WTC11 (cell line): ENCODE results near the gene WSCD2. TPM values are rescaled to one million over a fixed set of nuclear protein-coding genes. Genes with fewer than 3 reads are reported as not detected.

Source experiments
- ATAC-seq: fragments of 200-7000 bp; cut with Tn5 transposase; 2 replicates; pipeline ENCODE4 v1.10.0; 2021; ENCODE audit warnings: mild to moderate bottlenecking, moderate library complexity
- CTCF ChIA-PET: fragments of 300-600 bp; sonication (Branson Sonifier 250); formaldehyde crosslinking; loops from one replicate; lab custom pipeline; 2021; ENCODE audit warnings: antibody characterized with exemption; lab: Charles Lee
- POLR2A ChIA-PET: fragments of 350-600 bp; sonication (Branson Sonifier 250); formaldehyde crosslinking; loops from one replicate; lab custom pipeline; 2021; ENCODE audit warnings: antibody characterized with exemption; lab: Charles Lee
- DNase-seq: peaks from one replicate; pipeline ENCODE4 v3.0.0; 2021; ENCODE audit warnings: low spot score
- H3K27ac Mint-ChIP-seq: 2 replicates; pipeline ENCODE4 v1.8.0; 2021; ENCODE audit warnings: mixed read lengths
- H3K27me3 Mint-ChIP-seq: 2 replicates; pipeline ENCODE4 v1.8.0; 2021; ENCODE audit warnings: low read depth, mild to moderate bottlenecking, moderate library complexity, mixed read lengths
- H3K36me3 Mint-ChIP-seq: 2 replicates; pipeline ENCODE4 v1.8.0; 2021; ENCODE audit warnings: mixed read lengths
- H3K4me1 Mint-ChIP-seq: 2 replicates; pipeline ENCODE4 v1.8.0; 2022; ENCODE audit warnings: mixed read lengths
- H3K4me3 Mint-ChIP-seq: 2 replicates; pipeline ENCODE4 v1.8.0; 2021; ENCODE audit warnings: mild to moderate bottlenecking, moderate library complexity, mixed read lengths
- H3K9me3 Mint-ChIP-seq: 2 replicates; pipeline ENCODE4 v1.8.0; 2021; ENCODE audit warnings: mixed read lengths
- ATF1 ChIP-seq: sonication (generic); formaldehyde crosslinking; IDR thresholded peaks from 2 replicates; pipeline ENCODE4 v1.8.1; 2023; ENCODE audit warnings: mild to moderate bottlenecking, moderate library complexity, missing genetic modification reagents
- CBFB ChIP-seq: sonication (generic); formaldehyde crosslinking; IDR thresholded peaks from 2 replicates; pipeline ENCODE4 v1.8.1; 2022; ENCODE audit warnings: mild to moderate bottlenecking, low read depth, missing genetic modification reagents
- ESRRA ChIP-seq: sonication (generic); formaldehyde crosslinking; IDR thresholded peaks from 2 replicates; pipeline ENCODE4 v1.8.1; 2022; ENCODE audit warnings: mild to moderate bottlenecking, missing genetic modification reagents, borderline replicate concordance
- FOXK1 ChIP-seq: sonication (generic); formaldehyde crosslinking; IDR thresholded peaks from 2 replicates; pipeline ENCODE4 v1.8.0; 2022; ENCODE audit warnings: mild to moderate bottlenecking, moderate library complexity, missing genetic modification reagents
- FOXP1 ChIP-seq: sonication (generic); formaldehyde crosslinking; IDR thresholded peaks from 2 replicates; pipeline ENCODE4 v1.8.0; 2022; ENCODE audit warnings: missing genetic modification reagents, mild to moderate bottlenecking, moderate library complexity, borderline replicate concordance
- GABPB1 ChIP-seq: sonication (generic); formaldehyde crosslinking; IDR thresholded peaks from 2 replicates; pipeline ENCODE4 v1.8.1; 2023; ENCODE audit warnings: mild to moderate bottlenecking, missing genetic modification reagents
- GRHL2 ChIP-seq: fragments of 250-450 bp; sonication (Bioruptor Pico); IDR thresholded peaks from 2 replicates; pipeline ENCODE4 v1.8.0; 2022; ENCODE audit warnings: mild to moderate bottlenecking, moderate library complexity; ENCODE audit not compliant: insufficient replicate concordance, severe bottlenecking
- IRF1 ChIP-seq: sonication (generic); formaldehyde crosslinking; IDR thresholded peaks from 2 replicates; pipeline ENCODE4 v1.8.0; 2023; ENCODE audit warnings: missing genetic modification reagents
- JAZF1 ChIP-seq: fragments of 250-450 bp; sonication (Bioruptor Pico); IDR thresholded peaks from 2 replicates; pipeline ENCODE4 v1.9.0; 2021; ENCODE audit warnings: moderate library complexity, mild to moderate bottlenecking, inconsistent platforms
- MAX ChIP-seq: sonication (generic); formaldehyde crosslinking; IDR thresholded peaks from 2 replicates; pipeline ENCODE4 v1.8.0; 2022; ENCODE audit warnings: mild to moderate bottlenecking, missing genetic modification reagents
- MYBL2 ChIP-seq: sonication (generic); formaldehyde crosslinking; IDR thresholded peaks from 2 replicates; pipeline ENCODE4 v1.8.1; 2023; ENCODE audit warnings: mild to moderate bottlenecking, moderate library complexity, missing genetic modification reagents
- NFE2L1 ChIP-seq: sonication (generic); formaldehyde crosslinking; IDR thresholded peaks from 2 replicates; pipeline ENCODE4 v1.8.1; 2023; ENCODE audit warnings: missing genetic modification reagents
- NFYB ChIP-seq: sonication (generic); formaldehyde crosslinking; conservative IDR thresholded peaks from 2 replicates; pipeline ENCODE4 v1.8.0; 2022; ENCODE audit warnings: low read depth, missing genetic modification reagents
- NR1H2 ChIP-seq: sonication (generic); formaldehyde crosslinking; IDR thresholded peaks from 2 replicates; pipeline ENCODE4 v1.9.0; 2021; ENCODE audit warnings: mild to moderate bottlenecking, moderate library complexity, missing genetic modification reagents
- NR3C1 ChIP-seq: sonication (generic); formaldehyde crosslinking; conservative IDR thresholded peaks from 2 replicates; pipeline ENCODE4 v1.8.1; 2023; ENCODE audit warnings: low read depth, mild to moderate bottlenecking, missing genetic modification reagents
- RORB ChIP-seq: fragments of 250-450 bp; sonication (Bioruptor Pico); IDR thresholded peaks from 2 replicates; pipeline ENCODE4 v1.9.0; 2021; ENCODE audit warnings: mild to moderate bottlenecking
- SMAD3 ChIP-seq: sonication (generic); formaldehyde crosslinking; IDR thresholded peaks from 2 replicates; pipeline ENCODE4 v1.8.0; 2022; ENCODE audit warnings: missing genetic modification reagents, mild to moderate bottlenecking, borderline replicate concordance
- SMAD4 ChIP-seq: sonication (generic); formaldehyde crosslinking; IDR thresholded peaks from 2 replicates; pipeline ENCODE4 v1.8.0; 2022; ENCODE audit warnings: mild to moderate bottlenecking, missing genetic modification reagents
- SOX15 ChIP-seq: fragments of 250-450 bp; sonication (Bioruptor Pico); IDR thresholded peaks from 2 replicates; pipeline ENCODE4 v1.9.0; 2021; ENCODE audit warnings: mild to moderate bottlenecking
- TEAD4 ChIP-seq: sonication (generic); formaldehyde crosslinking; IDR thresholded peaks from 2 replicates; pipeline ENCODE4 v1.8.0; 2022; ENCODE audit warnings: mild to moderate bottlenecking, missing genetic modification reagents
- ZBTB43 ChIP-seq: sonication (generic); formaldehyde crosslinking; IDR thresholded peaks from 2 replicates; pipeline ENCODE4 v1.8.1; 2023; ENCODE audit warnings: mild to moderate bottlenecking, missing genetic modification reagents
- ZMAT4 ChIP-seq: fragments of 250-450 bp; sonication (Bioruptor Pico); IDR thresholded peaks from 2 replicates; pipeline ENCODE4 v1.9.0; 2021; ENCODE audit warnings: mild to moderate bottlenecking
- ZNF219 ChIP-seq: sonication (generic); formaldehyde crosslinking; IDR thresholded peaks from 2 replicates; pipeline ENCODE4 v1.8.0; 2023; ENCODE audit warnings: missing genetic modification reagents, mild to moderate bottlenecking, borderline replicate concordance
- ZNF232 ChIP-seq: sonication (generic); formaldehyde crosslinking; IDR thresholded peaks from 2 replicates; pipeline ENCODE4 v1.8.0; 2022; ENCODE audit warnings: mild to moderate bottlenecking, missing genetic modification reagents
- ZNF416 ChIP-seq: fragments of 250-450 bp; sonication (Bioruptor Pico); IDR thresholded peaks from 2 replicates; pipeline ENCODE4 v1.9.0; 2021; ENCODE audit warnings: mild to moderate bottlenecking, inconsistent platforms
- ZNF512 ChIP-seq: sonication (generic); formaldehyde crosslinking; IDR thresholded peaks from 2 replicates; pipeline ENCODE4 v1.8.1; 2022; ENCODE audit warnings: missing genetic modification reagents, borderline replicate concordance
- ZNF671 ChIP-seq: fragments of 250-450 bp; sonication (Bioruptor Pico); IDR thresholded peaks from 2 replicates; pipeline ENCODE4 v1.8.0; 2021; ENCODE audit warnings: mild to moderate bottlenecking
- ZSCAN18 ChIP-seq: fragments of 250-450 bp; sonication (Bioruptor Pico); IDR thresholded peaks from 2 replicates; pipeline ENCODE4 v2.1.2; 2022; ENCODE audit warnings: mild to moderate bottlenecking, moderate library complexity
- total RNA-seq: library from RNA; stranded (reverse); gene quantifications from 3 replicates; pipeline ENCODE4 v1.2.3, GENCODE V29; 2021
- TF ChIP-seq, protein P1 (sequence below): sonication (generic); formaldehyde crosslinking; conservative IDR thresholded peaks from 2 replicates; pipeline ENCODE4 v1.8.1; 2022; ENCODE audit warnings: mild to moderate bottlenecking, missing genetic modification reagents

The WSCD2 gene
- total RNA-seq, 1 experiment from 2014 or later: 1.1 TPM

DNA sequence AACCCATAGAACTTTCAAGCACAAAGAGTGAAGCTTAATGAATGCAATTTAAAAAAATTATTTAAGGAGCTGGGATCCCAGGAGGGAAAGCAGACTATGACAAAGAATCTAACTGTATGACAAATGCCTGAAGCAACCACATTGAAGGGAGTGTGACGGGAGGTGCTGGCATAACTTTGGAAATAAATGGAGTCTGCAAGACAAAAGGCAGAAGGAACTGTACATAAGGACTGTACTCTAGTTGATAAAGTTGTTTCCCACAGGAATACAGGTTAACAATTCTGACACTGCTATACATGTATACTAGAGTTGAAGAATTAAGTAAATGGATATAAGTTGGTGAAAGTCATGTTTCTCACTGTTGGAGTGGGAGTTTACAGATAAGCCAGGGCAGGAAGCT, 41.2 kb upstream of the WSCD2 start:
- peaks cover 19% of the 10 kb centered on the region for H3K4me1 Mint-ChIP-seq
- H3K9me3 Mint-ChIP-seq: peaks cover 45% of the 10 kb centered on the region
- peaks cover 17% of the 10 kb centered on the region for H3K36me3 Mint-ChIP-seq
- ChIA-PET CTCF (interaction anchor here (0.9 kb wide), 1 partner anchor 150 kb away, joined by 3 read pairs; no protein-coding TSS in a partner anchor), POLR2A (no interaction called here)
- DNase-seq (no peak), ATAC-seq (no peak)
- no peak for TF ChIP-seq ZNF416 (CRISPR knock-in tag)
- TF ChIP-seq ZMAT4: no peak
- no peak for TF ChIP-seq ATF1 (CRISPR knock-in tag)
- TF ChIP-seq MYBL2 (CRISPR knock-in tag): no peak
- TF ChIP-seq GABPB1 (CRISPR knock-in tag): no peak
- TF ChIP-seq SMAD4 (CRISPR knock-in tag): no peak
- no peak for TF ChIP-seq ZBTB43 (CRISPR knock-in tag)
- no peak for TF ChIP-seq MAX
- TF ChIP-seq SMAD3 (CRISPR knock-in tag): no peak
- TF ChIP-seq ZNF219 (CRISPR knock-in tag): no peak
- no peak for TF ChIP-seq ESRRA (CRISPR knock-in tag)
- TF ChIP-seq NR3C1 (CRISPR knock-in tag): no peak
- no peak for TF ChIP-seq IRF1 (CRISPR knock-in tag)
- no peak for TF ChIP-seq ZNF232 (CRISPR knock-in tag)
- no peak for TF ChIP-seq TEAD4 (CRISPR knock-in tag)
- no peak for TF ChIP-seq FOXK1 (CRISPR knock-in tag)
- no peak overlapping the region for H3K27ac Mint-ChIP-seq
- H3K4me3 Mint-ChIP-seq: no peak overlapping the region
- peaks cover 6% of the 10 kb centered on the region for H3K27me3 Mint-ChIP-seq

DNA sequence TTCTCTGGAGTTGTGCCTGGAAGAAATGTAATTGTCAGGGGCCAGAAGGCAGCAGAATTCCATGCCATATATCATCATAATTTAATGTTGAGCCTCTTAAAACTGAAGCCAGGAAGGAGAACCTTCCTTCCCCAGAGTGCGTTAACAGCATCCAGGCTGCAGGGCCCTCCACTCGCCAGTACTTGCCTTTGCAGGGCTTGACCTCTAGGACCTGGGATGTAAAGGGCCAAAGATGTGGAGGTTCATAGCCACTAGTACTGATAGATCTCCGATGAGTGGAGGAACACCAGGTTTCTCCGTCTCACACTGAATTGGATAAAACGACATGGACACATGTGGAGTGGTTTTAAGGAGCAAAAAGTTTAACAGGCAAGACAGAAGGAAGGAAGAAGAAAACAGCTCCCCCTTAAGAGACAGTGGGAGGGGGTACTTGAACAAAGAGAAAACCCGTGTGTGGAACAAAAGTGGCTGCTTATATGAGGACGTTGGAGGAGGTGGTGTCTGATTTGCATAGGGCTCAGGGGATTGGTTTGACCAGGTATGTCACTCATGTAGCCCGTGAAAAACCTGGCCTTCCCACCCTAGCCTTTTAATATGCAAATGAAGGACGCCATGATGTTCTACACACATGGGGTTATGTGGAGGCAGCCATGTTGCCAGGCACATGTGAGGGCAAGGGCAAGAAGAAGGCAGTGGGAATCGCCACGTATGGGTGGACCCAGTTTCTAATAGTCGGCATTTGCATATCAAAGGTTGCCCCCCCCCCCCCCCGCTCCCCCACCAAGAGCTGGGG, 38.8 kb upstream of the WSCD2 start:
- peak; percentile 80 for ATAC-seq
- Mint-ChIP-seq H3K27ac (no peak overlapping the region; the same call in 1 of the 2 replicates), H3K9me3 (peaks cover 30% of the 10 kb centered on the region), H3K36me3 (peaks cover 12% of the 10 kb centered on the region), H3K4me3 (no peak overlapping the region), H3K4me1 (peaks cover 19% of the 10 kb centered on the region), H3K27me3 (peaks cover 7% of the 10 kb centered on the region)
- peak; percentile 22 for DNase-seq
- POLR2A ChIA-PET: no interaction called here
- CTCF ChIA-PET: no interaction called here
- TF ChIP-seq CBFB (no peak), SOX15 (CRISPR knock-in tag) (no peak), ZSCAN18 (CRISPR knock-in tag) (no peak), NR1H2 (CRISPR knock-in tag) (no peak), MAX (no peak), JAZF1 (CRISPR knock-in tag) (no peak), FOXP1 (no peak), ZBTB43 (CRISPR knock-in tag) (no peak), GRHL2 (CRISPR knock-in tag) (no peak), NFE2L1 (CRISPR knock-in tag) (no peak), NFYB (CRISPR knock-in tag) (no peak), ZNF671 (CRISPR knock-in tag) (no peak), ZNF512 (CRISPR knock-in tag) (no peak), RORB (CRISPR knock-in tag) (no peak), GABPB1 (CRISPR knock-in tag) (no peak)
- TF ChIP-seq, protein P1, sequence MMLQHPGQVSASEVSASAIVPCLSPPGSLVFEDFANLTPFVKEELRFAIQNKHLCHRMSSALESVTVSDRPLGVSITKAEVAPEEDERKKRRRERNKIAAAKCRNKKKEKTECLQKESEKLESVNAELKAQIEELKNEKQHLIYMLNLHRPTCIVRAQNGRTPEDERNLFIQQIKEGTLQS (CRISPR knock-in tag): no peak
